ENCODE data around the gene SHC1. TPM values are rescaled to one million over a fixed set of nuclear protein-coding genes. Genes with fewer than 3 reads are reported as not detected.

SHC1 gene
- total RNA-seq, 1 experiment from 2014 or later: 199 TPM

DNA sequence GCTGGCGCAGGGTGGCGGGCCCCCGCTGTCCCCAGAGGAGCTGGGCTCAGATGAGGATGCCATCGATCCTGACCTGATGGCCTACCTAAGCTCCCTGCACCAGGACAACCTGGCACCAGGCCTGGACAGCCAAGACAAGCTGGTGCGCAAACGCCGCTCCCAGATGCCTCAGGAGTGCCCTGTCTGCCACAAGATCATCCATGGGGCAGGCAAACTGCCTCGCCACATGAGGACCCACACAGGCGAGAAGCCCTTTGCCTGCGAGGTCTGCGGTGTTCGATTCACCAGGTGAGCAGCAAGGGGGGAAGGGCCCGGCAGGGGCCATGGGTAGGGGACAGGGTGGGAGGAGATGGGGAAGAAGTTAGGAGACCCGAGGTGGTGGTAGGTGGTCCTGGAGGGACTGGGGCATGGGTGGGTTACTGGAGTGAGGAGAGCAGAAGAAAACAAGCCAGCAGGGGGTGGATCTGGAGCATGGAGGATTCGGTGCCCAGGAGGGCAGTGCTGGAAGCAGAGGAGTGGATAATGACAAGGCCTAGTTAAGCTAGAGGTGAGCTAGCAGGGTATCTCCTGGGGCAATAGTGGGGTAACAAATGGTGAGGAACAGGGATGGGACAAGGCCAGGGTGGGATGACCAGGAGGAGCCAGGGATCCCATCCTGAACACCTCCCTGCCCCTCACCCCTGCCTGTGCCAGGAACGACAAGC is 45.1 kb upstream of the SHC1 start (continued):
- TF ChIP-seq, protein P1, sequence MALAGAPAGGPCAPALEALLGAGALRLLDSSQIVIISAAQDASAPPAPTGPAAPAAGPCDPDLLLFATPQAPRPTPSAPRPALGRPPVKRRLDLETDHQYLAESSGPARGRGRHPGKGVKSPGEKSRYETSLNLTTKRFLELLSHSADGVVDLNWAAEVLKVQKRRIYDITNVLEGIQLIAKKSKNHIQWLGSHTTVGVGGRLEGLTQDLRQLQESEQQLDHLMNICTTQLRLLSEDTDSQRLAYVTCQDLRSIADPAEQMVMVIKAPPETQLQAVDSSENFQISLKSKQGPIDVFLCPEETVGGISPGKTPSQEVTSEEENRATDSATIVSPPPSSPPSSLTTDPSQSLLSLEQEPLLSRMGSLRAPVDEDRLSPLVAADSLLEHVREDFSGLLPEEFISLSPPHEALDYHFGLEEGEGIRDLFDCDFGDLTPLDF (CRISPR knock-in tag; IDR thresholded peaks at IDR 0.05): no peak

DNA sequence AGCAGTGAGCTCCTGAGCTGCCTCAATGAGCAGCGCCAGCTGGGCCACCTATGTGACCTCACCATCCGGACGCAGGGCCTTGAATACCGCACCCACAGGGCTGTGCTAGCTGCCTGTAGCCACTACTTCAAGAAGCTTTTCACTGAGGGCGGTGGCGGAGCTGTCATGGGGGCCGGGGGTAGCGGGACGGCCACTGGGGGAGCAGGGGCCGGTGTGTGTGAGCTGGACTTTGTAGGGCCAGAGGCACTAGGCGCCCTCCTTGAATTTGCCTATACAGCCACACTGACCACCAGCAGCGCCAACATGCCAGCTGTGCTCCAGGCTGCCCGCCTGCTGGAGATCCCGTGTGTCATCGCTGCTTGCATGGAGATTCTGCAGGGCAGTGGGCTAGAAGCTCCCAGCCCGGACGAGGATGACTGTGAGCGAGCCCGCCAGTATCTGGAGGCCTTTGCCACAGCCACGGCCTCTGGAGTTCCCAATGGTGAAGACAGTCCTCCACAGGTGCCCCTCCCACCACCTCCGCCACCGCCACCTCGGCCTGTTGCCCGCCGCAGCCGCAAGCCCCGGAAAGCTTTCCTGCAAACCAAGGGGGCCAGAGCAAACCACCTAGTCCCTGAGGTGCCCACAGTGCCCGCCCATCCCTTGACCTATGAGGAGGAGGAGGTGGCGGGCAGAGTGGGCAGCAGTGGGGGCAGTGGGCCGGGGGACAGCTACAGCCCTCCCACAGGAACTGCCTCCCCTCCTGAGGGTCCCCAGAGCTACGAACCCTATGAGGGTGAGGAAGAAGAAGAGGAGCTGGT is 44.4 kb upstream of the SHC1 start:
- H3K36me3 Mint-ChIP-seq: peaks cover 8% of the 10 kb centered on the region; the same call in 1 of the 2 replicates
- no peak for TF ChIP-seq TCF7 (CRISPR knock-in tag; IDR thresholded peaks at IDR 0.05; ENCODE audit: low read depth)
- no peak for TF ChIP-seq ZNF281 (CRISPR knock-in tag; IDR thresholded peaks at IDR 0.05)
- no peak for TF ChIP-seq ZBTB21 (CRISPR knock-in tag; IDR thresholded peaks at IDR 0.05; ENCODE audit: borderline replicate concordance)
- TF ChIP-seq, protein P2, sequence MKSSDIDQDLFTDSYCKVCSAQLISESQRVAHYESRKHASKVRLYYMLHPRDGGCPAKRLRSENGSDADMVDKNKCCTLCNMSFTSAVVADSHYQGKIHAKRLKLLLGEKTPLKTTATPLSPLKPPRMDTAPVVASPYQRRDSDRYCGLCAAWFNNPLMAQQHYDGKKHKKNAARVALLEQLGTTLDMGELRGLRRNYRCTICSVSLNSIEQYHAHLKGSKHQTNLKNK (CRISPR knock-in tag; IDR thresholded peaks at IDR 0.05): no peak
- no peak for TF ChIP-seq CREB1 (CRISPR knock-in tag; IDR thresholded peaks at IDR 0.05)
- TF ChIP-seq, protein P3, sequence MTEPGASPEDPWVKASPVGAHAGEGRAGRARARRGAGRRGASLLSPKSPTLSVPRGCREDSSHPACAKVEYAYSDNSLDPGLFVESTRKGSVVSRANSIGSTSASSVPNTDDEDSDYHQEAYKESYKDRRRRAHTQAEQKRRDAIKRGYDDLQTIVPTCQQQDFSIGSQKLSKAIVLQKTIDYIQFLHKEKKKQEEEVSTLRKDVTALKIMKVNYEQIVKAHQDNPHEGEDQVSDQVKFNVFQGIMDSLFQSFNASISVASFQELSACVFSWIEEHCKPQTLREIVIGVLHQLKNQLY (CRISPR knock-in tag; IDR thresholded peaks at IDR 0.05): no peak
- ATAC-seq (no peak), DNase-seq (ENCODE audit: low spot score) (no peak)
- peaks cover 4% of the 10 kb centered on the region; the same call in 1 of the 2 replicates for H3K27me3 Mint-ChIP-seq (ENCODE audit: low read depth)
- ChIA-PET POLR2A (interaction anchor here (3.5 kb wide), 2 partner anchors 12 to 16 kb away, joined by 22 to 28 read pairs; partner anchors contain the start of gene ZBTB7B), CTCF (interaction anchor here (0.6 to 6.8 kb wide), 7 partner anchors 15 to 158 kb away, joined by 3 to 79 read pairs (median 46); partner anchors contain the start of genes ADAM15, EFNA4, KRTCAP2 and LENEP)
- H3K27ac Mint-ChIP-seq: no peak overlapping the region
- H3K4me3 Mint-ChIP-seq: no peak overlapping the region
- H3K4me1 Mint-ChIP-seq: peaks cover 53% of the 10 kb centered on the region
- H3K9me3 Mint-ChIP-seq: no peaks in the 10 kb centered on the region

GRCh38 chr1:155013632-155014031 is 43.1 kb upstream of the SHC1 start:
- ATAC-seq: no peak
- ChIA-PET CTCF (interaction anchor here (1.0 to 6.8 kb wide), 7 partner anchors 12 to 72 kb away, joined by 4 to 73 read pairs (median 18); partner anchors contain the start of genes EFNA4, LENEP and ZBTB7B), POLR2A (no interaction called here)
- Mint-ChIP-seq H3K4me1 (peaks cover 49% of the 10 kb centered on the region), H3K27ac (no peak overlapping the region), H3K9me3 (no peaks in the 10 kb centered on the region), H3K36me3 (peaks cover 8% of the 10 kb centered on the region; the same call in 1 of the 2 replicates), H3K4me3 (no peak overlapping the region), H3K27me3 (ENCODE audit: low read depth) (no peaks in the 10 kb centered on the region)
- DNase-seq (ENCODE audit: low spot score): no peak
- no peak for TF ChIP-seq IRF1 (CRISPR knock-in tag; IDR thresholded peaks at IDR 0.05)
- no peak for TF ChIP-seq RELA (CRISPR knock-in tag; IDR thresholded peaks at IDR 0.05; ENCODE audit: borderline replicate concordance)
- no peak for TF ChIP-seq TP53 (CRISPR knock-in tag; IDR thresholded peaks at IDR 0.05)
- TF ChIP-seq GABPB1 (CRISPR knock-in tag; IDR thresholded peaks at IDR 0.05): no peak
- TF ChIP-seq ZNF396 (CRISPR knock-in tag; IDR thresholded peaks at IDR 0.05; ENCODE audit: borderline replicate concordance): no peak
- TF ChIP-seq GTF2I (CRISPR knock-in tag; conservative IDR thresholded peaks at IDR 0.05): no peak
- TF ChIP-seq, protein P4, sequence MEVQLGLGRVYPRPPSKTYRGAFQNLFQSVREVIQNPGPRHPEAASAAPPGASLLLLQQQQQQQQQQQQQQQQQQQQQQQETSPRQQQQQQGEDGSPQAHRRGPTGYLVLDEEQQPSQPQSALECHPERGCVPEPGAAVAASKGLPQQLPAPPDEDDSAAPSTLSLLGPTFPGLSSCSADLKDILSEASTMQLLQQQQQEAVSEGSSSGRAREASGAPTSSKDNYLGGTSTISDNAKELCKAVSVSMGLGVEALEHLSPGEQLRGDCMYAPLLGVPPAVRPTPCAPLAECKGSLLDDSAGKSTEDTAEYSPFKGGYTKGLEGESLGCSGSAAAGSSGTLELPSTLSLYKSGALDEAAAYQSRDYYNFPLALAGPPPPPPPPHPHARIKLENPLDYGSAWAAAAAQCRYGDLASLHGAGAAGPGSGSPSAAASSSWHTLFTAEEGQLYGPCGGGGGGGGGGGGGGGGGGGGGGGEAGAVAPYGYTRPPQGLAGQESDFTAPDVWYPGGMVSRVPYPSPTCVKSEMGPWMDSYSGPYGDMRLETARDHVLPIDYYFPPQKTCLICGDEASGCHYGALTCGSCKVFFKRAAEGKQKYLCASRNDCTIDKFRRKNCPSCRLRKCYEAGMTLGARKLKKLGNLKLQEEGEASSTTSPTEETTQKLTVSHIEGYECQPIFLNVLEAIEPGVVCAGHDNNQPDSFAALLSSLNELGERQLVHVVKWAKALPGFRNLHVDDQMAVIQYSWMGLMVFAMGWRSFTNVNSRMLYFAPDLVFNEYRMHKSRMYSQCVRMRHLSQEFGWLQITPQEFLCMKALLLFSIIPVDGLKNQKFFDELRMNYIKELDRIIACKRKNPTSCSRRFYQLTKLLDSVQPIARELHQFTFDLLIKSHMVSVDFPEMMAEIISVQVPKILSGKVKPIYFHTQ (CRISPR knock-in tag; IDR thresholded peaks at IDR 0.05): no peak
- no peak for TF ChIP-seq ZNF423 (CRISPR knock-in tag; IDR thresholded peaks at IDR 0.05)
- TF ChIP-seq EMX1 (CRISPR knock-in tag; IDR thresholded peaks at IDR 0.05): no peak
- no peak for TF ChIP-seq PRRX2 (CRISPR knock-in tag; IDR thresholded peaks at IDR 0.05)
- TF ChIP-seq, protein P5, sequence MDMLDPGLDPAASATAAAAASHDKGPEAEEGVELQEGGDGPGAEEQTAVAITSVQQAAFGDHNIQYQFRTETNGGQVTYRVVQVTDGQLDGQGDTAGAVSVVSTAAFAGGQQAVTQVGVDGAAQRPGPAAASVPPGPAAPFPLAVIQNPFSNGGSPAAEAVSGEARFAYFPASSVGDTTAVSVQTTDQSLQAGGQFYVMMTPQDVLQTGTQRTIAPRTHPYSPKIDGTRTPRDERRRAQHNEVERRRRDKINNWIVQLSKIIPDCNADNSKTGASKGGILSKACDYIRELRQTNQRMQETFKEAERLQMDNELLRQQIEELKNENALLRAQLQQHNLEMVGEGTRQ (CRISPR knock-in tag; IDR thresholded peaks at IDR 0.05): no peak
- no peak for TF ChIP-seq SMAD4 (CRISPR knock-in tag; IDR thresholded peaks at IDR 0.05)
- no peak for TF ChIP-seq RORB (CRISPR knock-in tag; IDR thresholded peaks at IDR 0.05)
- TF ChIP-seq SMAD3 (CRISPR knock-in tag; IDR thresholded peaks at IDR 0.05; ENCODE audit: borderline replicate concordance): no peak
- no peak for TF ChIP-seq ZNF121 (CRISPR knock-in tag; IDR thresholded peaks at IDR 0.05)
- no peak for TF ChIP-seq CREB1 (CRISPR knock-in tag; IDR thresholded peaks at IDR 0.05)
